ENCODE measurements around the gene FOXJ3. TPM values are rescaled to one million over a fixed set of nuclear protein-coding genes. Genes with fewer than 3 reads are reported as not detected.

FOXJ3 gene
- total and polyA plus RNA-seq, 2 of the 4 experiments (the other 2 are of a cell fraction): 16.7 to 30.5 TPM

DNA sequence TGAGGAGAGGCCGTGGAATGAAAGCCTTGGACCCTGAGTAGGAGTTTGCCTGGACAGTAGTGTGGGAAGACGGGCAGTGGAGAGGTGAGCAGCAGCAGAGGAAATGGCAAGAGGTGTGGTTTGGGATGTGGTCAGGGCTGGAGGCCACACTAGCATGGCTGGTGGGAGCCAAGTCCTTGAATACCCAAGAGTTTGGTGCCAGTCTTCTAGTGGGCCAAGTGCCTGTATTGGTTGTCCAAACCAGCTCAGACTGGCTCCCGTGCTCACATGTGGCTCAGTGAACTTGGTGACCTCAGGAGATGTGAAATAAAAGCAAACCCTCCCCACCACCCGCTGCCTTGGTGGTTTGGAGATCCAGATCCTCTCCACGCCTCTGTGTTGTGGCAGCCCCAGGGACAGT is 172.9 kb downstream of the FOXJ3 start:
- 50% methylated on average over 1 of the region's 5 CpGs; no CpG with 5 or more reads in 1 of the 2 experiments for WGBS, 2 experiments (ENCODE audit: extremely low coverage in 2 of 2, insufficient read length in 1 of 2)
- Histone ChIP-seq H2BK20ac (ENCODE audit: low read depth, low read length) (no peak overlapping the region), H4K20me1 (ENCODE audit: insufficient read depth, low read length) (no peaks in the 10 kb centered on the region), H3K27ac (ENCODE audit: insufficient read depth, low read length) (no peak overlapping the region), H3K9ac (ENCODE audit: low read depth, low read length) (no peak overlapping the region), H4K8ac (ENCODE audit: low read depth in 2 of 2, low read length in 2 of 2) (no peak overlapping the region), H3K9me3 (ENCODE audit: control insufficient read depth, insufficient read depth, low read length) (peaks cover 5% of the 10 kb centered on the region), H3K14ac (replicated peaks; ENCODE audit: low read depth, low read length) (no peak overlapping the region), H2BK5ac (ENCODE audit: low read depth, low read length, poor library complexity, severe bottlenecking) (no peak overlapping the region), H3K4me3 (ENCODE audit: insufficient read depth, low read depth, low read length) (no peak overlapping the region), H3K79me1 (ENCODE audit: low read depth in 1 of 2, low read length in 2 of 2) (no peaks in the 10 kb centered on the region), H3K9me1 (ENCODE audit: insufficient read depth, low read length) (peaks cover 3% of the 10 kb centered on the region; the same call in 1 of the 2 replicates), H3K4ac (ENCODE audit: low read depth, low read length) (no peak overlapping the region), H3K56ac (ENCODE audit: extremely low read depth, insufficient read depth, low read length) (no peak overlapping the region), H3K36me3 (ENCODE audit: control insufficient read depth, insufficient read depth, low read length) (no peaks in the 10 kb centered on the region), H2AFZ (replicated peaks; ENCODE audit: low read length, poor library complexity) (no peak overlapping the region), H4K5ac (ENCODE audit: low read depth, low read length) (no peak overlapping the region), H3K27me3 (ENCODE audit: control insufficient read depth, insufficient read depth, low read length) (peaks cover 5% of the 10 kb centered on the region), H2BK15ac (ENCODE audit: low read depth, low read length) (no peak overlapping the region), H2AK9ac (replicated peaks; ENCODE audit: low read depth, low read length, poor library complexity) (no peak overlapping the region), H2AK5ac (ENCODE audit: low read depth, low read length) (no peak overlapping the region), H3K23ac (ENCODE audit: low read depth, low read length) (no peak overlapping the region), H3K18ac (ENCODE audit: low read depth, low read length) (no peak overlapping the region), H4K91ac (ENCODE audit: insufficient read depth, low read depth, low read length) (no peak overlapping the region), H2BK120ac (ENCODE audit: low read depth, low read length) (no peak overlapping the region), H3K4me1 (ENCODE audit: control insufficient read depth, insufficient read depth, low read length) (peaks cover 3% of the 10 kb centered on the region; the same call in 1 of the 2 replicates), H3K4me2 (ENCODE audit: low read depth, low read length) (no peak overlapping the region)
- dilution Hi-C loops (cut with HindIII; ENCODE audit: low sequenced_read_pairs, unreplicated experiment): no loop called here
- CTCF ChIA-PET: no interaction called here
- intact Hi-C loops (cut with micrococcal nuclease): no loop called here
- TF ChIP-seq POLR2A (IDR thresholded peaks at IDR 0.05; ENCODE audit: low read depth, low read length): no peak
- TF ChIP-seq USF2 (IDR thresholded peaks at IDR 0.05; ENCODE audit: low read depth, low read length): no peak
- TF ChIP-seq MAZ (IDR thresholded peaks at IDR 0.05; ENCODE audit: borderline replicate concordance, low read depth, low read length): no peak
- no peak for TF ChIP-seq MXI1 (IDR thresholded peaks at IDR 0.05; ENCODE audit: borderline replicate concordance, low read depth, low read length)
- TF ChIP-seq RFX5 (IDR thresholded peaks at IDR 0.05; ENCODE audit: low read depth, low read length): no peak
- TF ChIP-seq NFE2L2 (IDR thresholded peaks at IDR 0.05; ENCODE audit: low read depth, low read length): no peak
- in situ Hi-C loops (cut with MboI; ENCODE audit: low sequenced_read_pairs): no loop called here
- DNase-seq: no peak
- POLR2A ChIA-PET (ENCODE audit: unreplicated experiment): no interaction called here
- BruUV-seq (replicated peaks): no TSS peak
- ATAC-seq (ENCODE audit: low read depth): no peak

Measured in IMR-90 (cell line).